Measurements from ENCODE around the gene SBF2. TPM values are rescaled to one million over a fixed set of nuclear protein-coding genes. Genes with fewer than 3 reads are reported as not detected.
"Not testable (repeated sequence)": the region's sequence is repeated elsewhere in the genome, so short reads cannot be mapped to it uniquely, and the experiment has no call there.

The SBF2 gene
- total RNA-seq, 2 donors from 2014 or later: 30.5 to 47.0 TPM

DNA sequence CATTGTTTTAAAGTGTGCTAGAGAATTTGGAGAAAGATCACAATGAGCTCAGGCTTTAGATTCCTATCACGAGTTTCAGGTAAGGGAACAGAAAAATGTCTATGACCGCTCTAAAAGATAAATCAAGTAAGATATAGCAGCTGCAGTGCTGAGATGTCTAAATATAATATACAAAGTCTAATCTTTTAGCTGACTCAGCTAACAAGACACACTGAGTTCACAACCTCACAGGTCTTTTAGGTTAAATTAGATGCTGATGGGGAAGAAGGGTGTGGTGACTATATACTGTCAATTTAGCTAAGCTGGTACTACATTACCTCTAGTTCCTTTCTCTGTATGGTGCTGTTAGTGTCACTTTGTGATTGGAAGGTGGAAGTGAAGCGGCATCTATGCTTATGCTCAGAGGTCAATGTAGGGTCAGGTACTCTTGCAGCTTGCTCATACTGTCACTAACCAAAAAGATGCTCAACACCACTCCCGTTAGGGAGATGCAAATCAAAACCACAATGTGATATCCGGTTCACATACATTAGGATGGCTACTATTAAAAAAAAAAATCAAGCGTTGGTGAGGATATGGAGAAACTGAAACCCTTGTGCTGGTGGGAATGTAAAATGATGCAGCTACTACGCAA, 346.7 kb downstream of the SBF2 start:
- intact Hi-C loops (cut with DNase I): no loop called here
- TF ChIP-seq, protein P1, sequence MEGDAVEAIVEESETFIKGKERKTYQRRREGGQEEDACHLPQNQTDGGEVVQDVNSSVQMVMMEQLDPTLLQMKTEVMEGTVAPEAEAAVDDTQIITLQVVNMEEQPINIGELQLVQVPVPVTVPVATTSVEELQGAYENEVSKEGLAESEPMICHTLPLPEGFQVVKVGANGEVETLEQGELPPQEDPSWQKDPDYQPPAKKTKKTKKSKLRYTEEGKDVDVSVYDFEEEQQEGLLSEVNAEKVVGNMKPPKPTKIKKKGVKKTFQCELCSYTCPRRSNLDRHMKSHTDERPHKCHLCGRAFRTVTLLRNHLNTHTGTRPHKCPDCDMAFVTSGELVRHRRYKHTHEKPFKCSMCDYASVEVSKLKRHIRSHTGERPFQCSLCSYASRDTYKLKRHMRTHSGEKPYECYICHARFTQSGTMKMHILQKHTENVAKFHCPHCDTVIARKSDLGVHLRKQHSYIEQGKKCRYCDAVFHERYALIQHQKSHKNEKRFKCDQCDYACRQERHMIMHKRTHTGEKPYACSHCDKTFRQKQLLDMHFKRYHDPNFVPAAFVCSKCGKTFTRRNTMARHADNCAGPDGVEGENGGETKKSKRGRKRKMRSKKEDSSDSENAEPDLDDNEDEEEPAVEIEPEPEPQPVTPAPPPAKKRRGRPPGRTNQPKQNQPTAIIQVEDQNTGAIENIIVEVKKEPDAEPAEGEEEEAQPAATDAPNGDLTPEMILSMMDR (IDR thresholded peaks at IDR 0.05): no peak
- H3K4me1 ChIP-seq: no peaks in the 10 kb centered on the region
- H3K36me3 ChIP-seq: no peaks in the 10 kb centered on the region
- no peak overlapping the region for H3K9ac ChIP-seq (ENCODE audit: low read depth in 2 of 2, low read length in 2 of 2)
- H3K4me3 ChIP-seq: no peak overlapping the region
- H3K27me3 ChIP-seq: no peaks in the 10 kb centered on the region
- H3K9me3 ChIP-seq: no peaks in the 10 kb centered on the region
- no peak for DNase-seq
- no peak overlapping the region for H3K27ac ChIP-seq

DNA sequence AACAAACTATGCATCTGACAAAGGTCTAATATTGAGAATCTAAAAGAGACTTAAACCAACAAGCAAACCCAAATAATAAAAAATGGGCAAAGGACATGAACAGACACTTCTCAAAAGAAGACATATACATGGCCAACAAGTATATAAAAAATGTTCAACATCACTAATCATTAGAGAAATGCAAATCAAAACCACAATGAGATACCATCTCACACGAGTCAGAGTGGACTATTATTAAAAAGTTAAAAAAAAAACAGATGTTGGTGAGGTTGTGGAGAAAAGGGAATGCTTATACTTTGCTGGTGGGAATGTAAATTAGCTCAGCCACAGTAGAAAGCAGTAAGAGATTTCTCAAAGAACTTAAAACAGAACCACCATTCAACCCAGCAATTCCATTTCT, 348.3 kb downstream of the SBF2 start:
- intact Hi-C loops (cut with DNase I); H3K9me3 ChIP-seq; H3K27ac ChIP-seq; DNase-seq; H3K9ac ChIP-seq (ENCODE audit: low read depth in 2 of 2, low read length in 2 of 2); H3K27me3 ChIP-seq; H3K36me3 ChIP-seq; H3K4me3 ChIP-seq; H3K4me1 ChIP-seq: not testable (repeated sequence)

DNA sequence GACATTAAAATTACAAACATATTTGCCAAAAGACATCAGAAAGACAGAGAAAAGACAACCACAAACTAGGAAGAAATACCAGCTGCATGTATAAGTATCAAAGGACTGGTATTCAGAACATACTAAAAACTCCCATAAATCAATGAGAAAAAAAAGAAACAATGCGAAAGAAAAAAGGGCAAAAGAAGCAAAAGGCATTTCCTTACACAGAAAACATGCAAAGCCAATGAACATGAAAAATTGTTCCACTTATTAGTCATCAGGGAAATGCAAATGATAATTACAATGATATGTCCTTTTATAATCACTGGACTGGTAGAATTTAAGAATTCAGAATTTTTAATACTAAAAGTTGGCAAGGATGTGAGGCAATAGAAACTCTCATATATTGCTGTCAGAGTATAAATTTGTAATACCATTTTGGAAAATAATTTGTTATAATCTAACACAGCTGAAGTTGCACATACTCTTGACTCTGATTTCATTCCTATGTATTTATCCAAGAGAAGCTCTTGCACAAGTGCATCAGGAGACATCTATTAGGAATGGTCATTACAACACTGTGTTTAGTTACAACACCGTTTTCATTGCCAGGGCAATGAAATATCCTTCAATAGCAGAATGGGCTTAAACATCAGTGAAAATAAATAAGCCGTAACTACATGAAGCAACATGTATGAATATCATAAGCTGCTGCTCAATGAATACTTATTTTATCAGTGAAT, 350.5 kb downstream of the SBF2 start:
- Histone ChIP-seq H3K9ac (ENCODE audit: low read depth in 2 of 2, low read length in 2 of 2) (no peak overlapping the region), H3K4me3 (no peak overlapping the region), H3K9me3 (no peaks in the 10 kb centered on the region), H3K36me3 (no peaks in the 10 kb centered on the region), H3K27me3 (no peaks in the 10 kb centered on the region), H3K27ac (no peak overlapping the region), H3K4me1 (no peaks in the 10 kb centered on the region)
- DNase-seq: no peak
- intact Hi-C loops (cut with DNase I): no loop called here
- TF ChIP-seq, protein P1 (IDR thresholded peaks at IDR 0.05): no peak

DNA sequence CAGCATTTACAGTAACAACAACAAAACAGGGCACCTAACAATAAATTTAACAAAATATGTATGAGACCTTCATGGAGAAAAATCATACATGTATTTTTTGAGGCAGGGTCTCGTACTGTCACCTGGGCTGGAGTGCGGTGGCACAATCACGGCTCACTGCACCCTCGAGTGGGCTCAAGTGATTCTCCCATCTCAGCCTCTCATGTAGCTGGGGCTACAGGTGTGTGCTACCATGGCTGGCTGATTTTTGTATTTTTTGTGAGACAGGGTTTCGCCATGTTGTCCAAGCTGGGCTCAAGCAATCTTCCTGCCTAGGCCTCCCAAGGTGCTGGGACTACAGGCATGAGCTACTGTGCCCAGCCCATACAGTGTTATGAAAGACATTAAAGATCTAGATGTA, 352.0 kb downstream of the SBF2 start:
- intact Hi-C loops (cut with DNase I): no loop called here
- DNase-seq: no peak
- Histone ChIP-seq H3K4me1 (no peaks in the 10 kb centered on the region), H3K4me3 (no peak overlapping the region), H3K9me3 (no peaks in the 10 kb centered on the region), H3K36me3 (no peaks in the 10 kb centered on the region), H3K27me3 (no peaks in the 10 kb centered on the region), H3K9ac (ENCODE audit: low read depth in 2 of 2, low read length in 2 of 2) (no peak overlapping the region), H3K27ac (no peak overlapping the region)
- TF ChIP-seq, protein P1 (IDR thresholded peaks at IDR 0.05): no peak

DNA sequence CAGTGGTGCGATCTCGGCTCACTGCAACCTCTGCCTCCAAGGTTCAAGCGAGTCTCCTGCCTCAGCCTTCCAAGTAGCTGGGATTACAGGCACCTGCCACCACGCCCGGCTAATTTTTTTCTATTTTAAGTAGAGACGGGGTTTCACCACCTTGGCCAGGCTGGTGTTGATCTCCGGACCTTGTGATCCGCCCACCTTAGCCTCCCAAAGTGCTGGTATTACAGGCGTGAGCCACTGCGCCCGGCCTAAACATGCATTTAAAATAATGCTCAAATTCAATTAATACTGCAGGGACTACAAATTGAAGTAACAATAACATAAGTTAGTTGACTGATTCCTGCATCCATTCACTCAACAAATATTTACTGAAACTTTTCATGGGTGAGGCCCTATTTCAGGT, 354.9 kb downstream of the SBF2 start:
- H3K4me3 ChIP-seq; DNase-seq; H3K36me3 ChIP-seq; H3K9ac ChIP-seq (ENCODE audit: low read depth in 2 of 2, low read length in 2 of 2); H3K9me3 ChIP-seq; intact Hi-C loops (cut with DNase I); H3K4me1 ChIP-seq; H3K27ac ChIP-seq; H3K27me3 ChIP-seq: not testable (repeated sequence)

DNA sequence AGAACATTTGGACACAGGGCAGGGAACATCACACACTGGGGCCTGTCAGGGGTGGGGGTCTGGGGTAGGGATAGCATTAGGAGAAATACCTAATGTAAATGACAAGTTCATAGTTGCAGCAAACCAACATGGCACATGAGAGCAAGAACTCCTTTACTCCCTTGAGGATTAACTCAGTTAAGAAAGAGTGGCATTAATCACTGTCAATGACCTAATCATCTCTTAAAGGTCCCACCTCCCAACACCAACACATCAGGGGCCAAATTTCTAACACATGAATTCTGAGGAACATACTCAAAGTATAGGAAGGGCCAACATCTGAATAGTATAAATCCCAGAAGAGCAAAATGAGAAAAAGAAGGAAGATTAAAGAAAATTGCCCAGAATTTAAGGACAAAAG, 357.3 kb downstream of the SBF2 start:
- no peak for DNase-seq
- no peaks in the 10 kb centered on the region for H3K36me3 ChIP-seq
- no peak overlapping the region for H3K4me3 ChIP-seq
- H3K27me3 ChIP-seq: no peaks in the 10 kb centered on the region
- no peaks in the 10 kb centered on the region for H3K9me3 ChIP-seq
- no peaks in the 10 kb centered on the region for H3K4me1 ChIP-seq
- no peak overlapping the region for H3K9ac ChIP-seq (ENCODE audit: low read depth in 2 of 2, low read length in 2 of 2)
- TF ChIP-seq, protein P1 (IDR thresholded peaks at IDR 0.05): no peak
- intact Hi-C loops (cut with DNase I): no loop called here
- no peak overlapping the region for H3K27ac ChIP-seq

DNA sequence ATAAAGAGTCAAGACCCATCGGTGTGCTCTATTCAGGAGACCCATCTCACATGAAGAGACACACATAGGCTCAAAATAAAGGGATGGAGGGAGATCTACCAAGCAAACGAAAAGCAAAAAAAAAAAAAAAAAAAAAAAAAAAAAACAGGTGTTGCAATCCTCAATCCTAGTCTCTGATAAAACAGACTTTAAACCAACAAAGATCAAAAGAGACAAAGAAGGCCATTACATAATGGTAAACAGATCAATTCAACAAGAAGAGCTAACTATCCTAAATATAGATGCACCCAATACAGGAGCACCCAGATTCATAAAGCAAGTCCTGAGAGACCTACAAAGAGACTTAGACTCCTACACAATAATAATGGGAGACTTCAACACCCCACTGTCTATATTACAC, 361.2 kb downstream of the SBF2 start:
- H3K9ac ChIP-seq (ENCODE audit: low read depth in 2 of 2, low read length in 2 of 2); intact Hi-C loops (cut with DNase I); DNase-seq: not testable (repeated sequence)

DNA sequence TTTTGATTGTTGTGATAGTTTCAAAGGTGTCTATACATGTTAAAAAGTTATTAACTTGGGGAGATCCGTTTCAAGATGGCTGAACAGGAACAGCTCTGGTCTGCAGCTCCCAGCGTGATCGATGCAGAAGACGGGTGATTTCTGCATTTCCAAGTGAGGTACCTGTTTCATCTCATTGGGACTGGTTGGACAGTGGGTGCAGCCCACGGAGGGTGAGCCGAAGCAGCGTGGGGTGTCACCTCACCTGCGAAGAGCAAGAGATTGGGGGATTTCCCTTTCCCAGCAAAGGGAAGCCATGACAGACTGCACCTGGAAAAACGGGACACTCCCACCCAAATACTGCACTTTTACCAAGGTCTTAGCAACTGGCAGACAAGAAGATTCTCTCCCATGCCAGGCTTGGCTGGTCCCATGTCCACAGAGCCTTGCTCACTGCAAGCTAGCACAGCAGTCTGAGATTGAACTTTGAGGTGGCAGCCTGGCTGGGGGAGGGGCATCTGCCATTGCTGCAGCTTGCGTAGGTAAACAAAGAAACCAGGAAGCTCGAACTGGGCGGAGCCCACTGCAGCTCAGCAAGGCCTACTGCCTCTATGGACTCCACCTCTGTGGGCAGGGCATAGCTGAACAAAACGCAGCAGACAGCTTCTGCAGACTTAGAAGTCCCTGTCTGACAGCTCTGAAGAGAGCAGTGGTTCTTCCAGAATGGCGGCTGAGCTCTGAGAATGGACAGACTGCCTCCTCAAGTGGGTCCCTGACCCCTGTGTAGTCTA, 363.3 kb downstream of the SBF2 start:
- intact Hi-C loops (cut with DNase I); H3K27ac ChIP-seq; H3K27me3 ChIP-seq; H3K4me3 ChIP-seq; H3K9me3 ChIP-seq; H3K4me1 ChIP-seq; H3K9ac ChIP-seq (ENCODE audit: low read depth in 2 of 2, low read length in 2 of 2); H3K36me3 ChIP-seq: not testable (repeated sequence)
- peak; percentile 53 for DNase-seq

More for the DNA sequence above, 361.2 kb downstream of the SBF2 start:
- H3K27me3 ChIP-seq, H3K4me1 ChIP-seq, H3K9me3 ChIP-seq, H3K4me3 ChIP-seq, H3K27ac ChIP-seq, H3K36me3 ChIP-seq: not testable (repeated sequence)

All from colonic mucosa (tissue), 4 donors.